22Rv1 (cell line): ENCODE data around the gene DENND1A.

ENCODE experiments used
- ZFX ChIP-seq: fragments of 450-650 bp; IDR thresholded peaks from 2 replicates; pipeline ENCODE4 v1.6.1; 2017; ENCODE audit warnings: antibody characterized with exemption, borderline replicate concordance
- TF ChIP-seq, protein P1 (sequence below): fragments of 450-650 bp; IDR thresholded peaks from 2 replicates; pipeline ENCODE4 v1.5.1; 2017; ENCODE audit warnings: mild to moderate bottlenecking

DNA sequence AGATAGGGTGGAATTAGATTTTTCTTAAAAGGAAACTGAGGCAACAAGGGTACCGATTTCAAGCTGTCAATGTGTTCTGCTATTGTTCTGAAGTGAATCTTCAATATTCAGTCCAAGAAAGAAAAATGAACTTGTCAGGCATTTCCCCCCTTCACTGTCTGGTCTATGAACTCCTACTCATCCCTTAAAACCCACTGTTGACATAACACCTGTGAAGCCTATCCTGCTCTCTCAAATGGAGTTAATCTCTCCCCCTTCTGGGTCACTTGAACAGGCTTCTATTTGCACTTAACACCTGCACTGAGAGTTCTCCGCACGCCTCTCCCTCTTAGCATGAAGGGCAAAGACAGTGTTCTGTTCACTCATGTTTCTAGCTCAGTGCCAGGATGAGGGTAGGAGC, 429.6 kb downstream of the DENND1A start:
- TF ChIP-seq, protein P1, sequence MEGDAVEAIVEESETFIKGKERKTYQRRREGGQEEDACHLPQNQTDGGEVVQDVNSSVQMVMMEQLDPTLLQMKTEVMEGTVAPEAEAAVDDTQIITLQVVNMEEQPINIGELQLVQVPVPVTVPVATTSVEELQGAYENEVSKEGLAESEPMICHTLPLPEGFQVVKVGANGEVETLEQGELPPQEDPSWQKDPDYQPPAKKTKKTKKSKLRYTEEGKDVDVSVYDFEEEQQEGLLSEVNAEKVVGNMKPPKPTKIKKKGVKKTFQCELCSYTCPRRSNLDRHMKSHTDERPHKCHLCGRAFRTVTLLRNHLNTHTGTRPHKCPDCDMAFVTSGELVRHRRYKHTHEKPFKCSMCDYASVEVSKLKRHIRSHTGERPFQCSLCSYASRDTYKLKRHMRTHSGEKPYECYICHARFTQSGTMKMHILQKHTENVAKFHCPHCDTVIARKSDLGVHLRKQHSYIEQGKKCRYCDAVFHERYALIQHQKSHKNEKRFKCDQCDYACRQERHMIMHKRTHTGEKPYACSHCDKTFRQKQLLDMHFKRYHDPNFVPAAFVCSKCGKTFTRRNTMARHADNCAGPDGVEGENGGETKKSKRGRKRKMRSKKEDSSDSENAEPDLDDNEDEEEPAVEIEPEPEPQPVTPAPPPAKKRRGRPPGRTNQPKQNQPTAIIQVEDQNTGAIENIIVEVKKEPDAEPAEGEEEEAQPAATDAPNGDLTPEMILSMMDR: no peak
- no peak for TF ChIP-seq ZFX
